ENCODE results near the gene EFEMP2.

DNA sequence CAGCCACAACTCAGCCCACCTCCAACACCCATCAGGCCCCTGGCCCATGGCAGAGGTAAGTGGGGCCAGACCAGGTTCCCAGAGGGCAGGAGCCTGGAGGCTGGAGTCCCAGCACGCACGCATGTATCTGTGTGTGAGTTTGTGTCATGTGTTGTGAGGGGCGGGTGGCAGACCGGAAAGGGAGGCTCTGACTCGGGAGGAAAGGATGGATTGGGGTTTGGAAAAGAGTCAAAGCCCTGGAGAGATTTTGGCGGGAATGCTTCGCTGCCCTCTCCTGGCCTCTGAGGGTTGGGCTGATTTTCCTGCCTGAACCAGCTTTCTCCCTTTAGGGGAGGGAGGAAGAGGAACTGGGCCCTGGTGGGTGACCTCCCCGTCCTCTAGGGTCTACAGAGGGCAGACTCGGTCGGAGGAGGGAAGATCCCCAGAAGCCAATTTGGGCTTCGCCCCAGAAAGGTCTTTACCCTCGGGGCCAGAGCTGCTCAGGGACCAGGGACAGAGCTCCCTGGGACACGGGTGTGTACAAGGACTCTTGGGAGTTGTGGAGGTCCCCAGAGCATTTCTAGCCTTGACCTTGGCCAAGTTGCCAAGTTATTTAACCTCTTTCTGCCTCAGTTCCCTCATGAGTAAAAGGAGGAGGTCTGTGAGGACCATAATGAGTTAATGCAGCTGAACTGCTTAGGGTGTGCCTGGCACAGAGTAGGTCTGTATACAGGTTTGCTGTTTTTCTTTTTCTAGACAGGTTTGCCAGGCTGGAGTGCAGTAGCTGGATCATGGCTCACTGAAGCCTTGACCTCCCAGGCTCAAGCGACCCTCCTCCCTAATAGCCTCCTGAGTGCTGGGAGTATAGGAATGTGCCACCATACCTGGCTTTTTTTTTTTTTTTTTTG lies 39.3 kb upstream of the EFEMP2 start:
- TF ChIP-seq, protein P1, sequence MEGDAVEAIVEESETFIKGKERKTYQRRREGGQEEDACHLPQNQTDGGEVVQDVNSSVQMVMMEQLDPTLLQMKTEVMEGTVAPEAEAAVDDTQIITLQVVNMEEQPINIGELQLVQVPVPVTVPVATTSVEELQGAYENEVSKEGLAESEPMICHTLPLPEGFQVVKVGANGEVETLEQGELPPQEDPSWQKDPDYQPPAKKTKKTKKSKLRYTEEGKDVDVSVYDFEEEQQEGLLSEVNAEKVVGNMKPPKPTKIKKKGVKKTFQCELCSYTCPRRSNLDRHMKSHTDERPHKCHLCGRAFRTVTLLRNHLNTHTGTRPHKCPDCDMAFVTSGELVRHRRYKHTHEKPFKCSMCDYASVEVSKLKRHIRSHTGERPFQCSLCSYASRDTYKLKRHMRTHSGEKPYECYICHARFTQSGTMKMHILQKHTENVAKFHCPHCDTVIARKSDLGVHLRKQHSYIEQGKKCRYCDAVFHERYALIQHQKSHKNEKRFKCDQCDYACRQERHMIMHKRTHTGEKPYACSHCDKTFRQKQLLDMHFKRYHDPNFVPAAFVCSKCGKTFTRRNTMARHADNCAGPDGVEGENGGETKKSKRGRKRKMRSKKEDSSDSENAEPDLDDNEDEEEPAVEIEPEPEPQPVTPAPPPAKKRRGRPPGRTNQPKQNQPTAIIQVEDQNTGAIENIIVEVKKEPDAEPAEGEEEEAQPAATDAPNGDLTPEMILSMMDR (IDR thresholded peaks at IDR 0.05; ENCODE audit: insufficient read depth, low read length, poor library complexity, severe bottlenecking), result no peak
- TF ChIP-seq EZH2phosphoT487 (conservative IDR thresholded peaks at IDR 0.05; ENCODE audit: low read length), result no peak
